Measurements from ENCODE around the gene CAMP.
"Not testable (repeated sequence)": the region's sequence is repeated elsewhere in the genome, so short reads cannot be mapped to it uniquely, and the experiment has no call there.

Gene CAMP, protein sequence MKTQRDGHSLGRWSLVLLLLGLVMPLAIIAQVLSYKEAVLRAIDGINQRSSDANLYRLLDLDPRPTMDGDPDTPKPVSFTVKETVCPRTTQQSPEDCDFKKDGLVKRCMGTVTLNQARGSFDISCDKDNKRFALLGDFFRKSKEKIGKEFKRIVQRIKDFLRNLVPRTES

DNA sequence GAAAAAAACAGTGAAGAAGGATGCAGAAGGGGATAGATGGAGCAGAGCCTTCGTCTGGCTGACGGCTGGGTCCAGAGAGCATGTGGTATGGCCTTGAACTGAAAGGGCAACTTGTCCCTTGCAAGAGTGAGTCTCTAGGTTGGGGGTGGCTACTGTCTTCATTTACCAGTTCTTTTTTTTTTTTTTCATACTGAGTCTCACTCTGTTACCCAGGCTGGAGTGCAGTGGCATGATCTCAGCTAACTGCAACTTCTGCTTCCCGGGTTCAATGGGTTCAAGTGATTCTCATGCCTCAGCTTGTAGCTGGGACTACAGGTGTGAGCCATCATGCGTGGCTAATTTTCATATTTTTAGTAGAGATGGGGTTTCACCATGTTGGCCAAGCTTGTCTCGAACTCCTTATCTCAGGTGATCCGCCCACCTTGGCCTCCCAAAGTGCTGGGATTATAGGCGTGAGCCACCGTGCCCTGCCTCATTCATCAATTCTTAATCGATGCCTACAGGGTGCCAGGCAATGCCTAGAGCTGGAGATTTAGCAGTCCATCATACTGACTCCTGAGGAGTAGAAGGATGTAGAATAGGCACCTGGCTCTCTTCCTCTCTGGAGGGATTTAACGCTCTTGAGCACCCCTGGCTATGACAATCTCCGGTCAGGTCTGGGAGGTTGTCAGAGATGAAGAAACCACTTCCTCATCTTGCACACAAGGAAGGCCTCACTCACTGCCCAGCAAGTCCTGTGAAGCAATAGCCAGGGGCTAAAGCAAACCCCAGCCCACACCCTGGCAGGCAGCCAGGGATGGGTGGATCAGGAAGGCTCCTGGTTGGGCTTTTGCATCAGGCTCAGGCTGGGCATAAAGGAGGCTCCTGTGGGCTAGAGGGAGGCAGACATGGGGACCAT lies at the start of gene CAMP:
Gene CAMP, plus strand, starts transcription at position 880 of the 898 bp plus-strand sequence. Its CDS starts 17 bp downstream, at position 897.
- no peak for FAIRE-seq

DNA sequence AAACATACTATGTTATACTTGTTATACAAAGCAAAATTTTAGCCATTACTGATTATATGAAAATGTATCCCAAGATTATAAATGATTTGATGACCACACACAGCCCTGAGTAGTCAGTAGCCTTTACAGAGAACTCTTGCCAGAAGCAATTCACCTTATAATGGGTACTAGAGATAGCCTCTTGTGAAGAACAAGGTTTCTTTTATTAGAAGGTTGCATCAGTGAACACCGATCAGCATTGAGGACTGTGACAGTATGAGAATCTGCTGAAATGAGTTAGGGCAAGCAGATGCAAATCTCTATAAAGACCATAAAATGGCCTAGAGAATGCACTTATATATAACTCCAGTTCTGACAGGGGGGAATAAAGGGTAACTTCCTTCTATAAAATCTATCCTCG lies 45.2 kb upstream of the CAMP start:
- FAIRE-seq, result no peak

DNA sequence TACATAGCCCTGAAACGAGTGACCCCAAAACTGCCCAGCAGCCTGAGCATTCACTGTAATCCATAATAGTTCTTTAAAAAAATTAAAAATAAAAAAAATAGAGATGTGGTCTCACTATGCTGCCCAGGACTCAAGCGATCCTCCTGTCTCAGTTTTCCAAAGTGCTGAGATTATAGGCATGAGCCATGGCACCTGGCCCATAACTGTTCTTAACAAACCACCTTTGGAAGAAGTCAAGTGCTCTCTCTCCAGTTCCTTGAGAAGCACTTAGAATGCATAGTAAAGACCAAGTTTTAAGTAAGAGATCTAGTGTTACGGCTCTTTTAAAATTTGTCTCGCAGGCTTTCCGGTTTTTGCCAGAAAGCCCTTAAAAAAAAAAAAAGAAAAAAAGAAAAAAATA lies 43.3 kb upstream of the CAMP start:
- FAIRE-seq, result peak; percentile 58

DNA sequence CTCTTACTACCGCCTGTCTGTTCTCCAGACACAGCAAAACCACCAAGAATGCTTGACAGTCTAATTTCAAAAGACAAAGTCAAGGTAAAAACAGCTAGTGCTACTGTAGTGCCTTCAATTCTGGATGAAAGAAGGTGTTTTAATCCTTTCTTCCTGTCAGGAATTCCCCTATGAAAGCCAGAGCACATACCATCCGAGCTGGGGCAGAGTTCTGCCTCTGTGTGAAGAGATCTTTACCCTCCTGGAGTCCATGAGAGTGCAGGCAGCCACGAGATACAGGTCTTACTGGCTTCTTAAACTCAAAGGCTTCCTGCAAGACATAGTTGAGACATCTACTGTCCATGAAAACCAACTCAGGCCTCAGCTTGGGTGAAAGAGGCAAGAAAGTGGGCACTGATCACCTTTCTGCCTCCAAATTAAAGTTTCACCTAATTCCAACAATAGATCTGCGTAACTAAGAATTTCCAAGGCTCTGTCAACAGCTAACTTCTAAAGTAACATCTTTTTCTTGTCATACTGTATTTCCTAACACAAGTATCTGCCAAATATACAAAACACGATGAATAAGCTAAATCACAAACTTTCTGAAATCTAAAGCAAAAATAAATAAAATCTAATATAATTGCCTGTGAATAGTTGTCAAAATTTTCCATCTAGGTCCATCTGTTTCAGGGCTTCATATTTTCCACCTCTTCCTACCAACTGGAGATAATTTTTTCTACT lies 42.6 kb upstream of the CAMP start:
- no peak for FAIRE-seq

DNA sequence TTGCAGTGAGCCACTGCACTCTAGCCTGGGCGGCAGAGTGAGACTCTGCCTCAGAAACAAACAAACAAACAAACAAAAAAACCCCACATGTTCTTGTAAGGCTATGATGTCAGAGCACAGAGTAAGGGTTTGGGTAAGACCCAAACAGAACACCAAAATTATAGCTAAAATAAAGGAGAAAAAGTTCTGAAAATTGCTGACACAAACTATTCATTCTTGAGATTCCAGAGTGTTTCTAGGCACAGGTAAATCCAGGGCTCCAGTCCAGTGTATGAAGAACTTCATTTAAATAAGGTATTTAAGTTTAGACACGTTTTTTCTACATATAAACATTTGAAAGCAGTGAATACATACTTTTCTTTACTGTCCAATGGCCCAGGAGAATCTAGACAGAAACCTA lies 39.0 kb upstream of the CAMP start:
- no peak for FAIRE-seq

DNA sequence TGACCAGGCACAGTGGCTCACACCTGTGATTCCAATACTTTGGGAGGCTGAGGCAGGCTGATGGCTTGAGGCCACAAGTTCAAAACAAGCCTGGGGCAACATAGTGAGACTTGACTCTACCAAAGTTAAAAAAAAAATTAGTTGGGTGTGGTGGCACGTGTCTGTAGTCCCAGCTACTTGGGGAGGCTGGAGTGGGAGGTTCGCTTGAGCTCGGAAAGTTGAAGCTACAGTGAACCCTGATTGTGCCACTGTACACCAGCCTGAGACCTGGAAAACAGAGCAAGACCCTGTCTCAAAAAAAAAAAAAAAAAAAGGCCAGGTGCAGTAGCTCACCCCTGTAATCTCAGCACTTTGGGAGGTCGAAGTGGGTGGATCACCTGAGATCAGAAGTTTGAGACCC lies 38.2 kb upstream of the CAMP start:
- FAIRE-seq, result no peak

DNA sequence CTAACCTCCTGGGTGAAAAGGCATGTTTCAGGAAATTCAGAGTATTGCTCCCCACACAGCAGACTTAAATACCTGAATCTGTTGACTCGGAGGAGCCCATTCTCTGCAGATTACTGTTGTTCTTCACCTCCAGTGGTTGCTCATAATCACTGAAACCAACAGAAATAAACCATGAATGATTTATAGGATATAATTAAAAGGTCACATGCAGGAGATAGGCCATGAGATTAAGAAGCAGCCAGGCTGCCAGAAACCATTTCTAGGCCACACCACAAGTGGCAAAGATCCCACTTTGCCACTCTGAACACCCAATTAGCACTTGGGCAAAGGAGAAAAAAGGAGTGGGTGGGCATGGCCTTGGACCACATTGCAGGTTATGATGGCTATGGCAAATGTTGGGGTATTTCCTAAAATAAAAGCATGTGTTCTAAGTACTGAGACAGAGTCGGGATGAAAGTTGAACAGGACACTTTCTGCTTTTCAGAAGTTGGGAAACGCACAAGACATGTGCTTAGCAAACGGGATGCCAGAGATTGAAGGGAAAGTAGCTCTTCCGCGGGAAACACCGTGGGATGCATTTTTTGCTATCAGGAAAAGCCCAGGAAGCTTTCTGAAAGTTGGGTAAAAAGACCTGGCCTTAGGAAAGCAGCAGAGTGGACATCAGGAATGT lies 36.5 kb upstream of the CAMP start:
- no peak for FAIRE-seq

DNA sequence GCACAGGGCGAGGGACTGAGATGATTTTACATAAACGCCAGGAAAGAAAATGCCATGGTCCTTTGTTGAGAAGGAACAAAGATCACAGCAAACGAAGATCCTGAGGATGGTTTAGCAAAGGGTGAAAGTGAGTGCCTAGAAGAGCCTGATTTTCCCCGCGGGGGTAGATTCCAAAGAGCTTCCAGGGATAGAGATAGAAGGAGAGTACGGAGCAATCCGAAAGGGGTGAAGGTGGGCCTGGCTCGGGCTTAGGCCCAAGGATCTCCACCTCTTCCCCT lies 36.1 kb upstream of the CAMP start:
- FAIRE-seq, result no peak

DNA sequence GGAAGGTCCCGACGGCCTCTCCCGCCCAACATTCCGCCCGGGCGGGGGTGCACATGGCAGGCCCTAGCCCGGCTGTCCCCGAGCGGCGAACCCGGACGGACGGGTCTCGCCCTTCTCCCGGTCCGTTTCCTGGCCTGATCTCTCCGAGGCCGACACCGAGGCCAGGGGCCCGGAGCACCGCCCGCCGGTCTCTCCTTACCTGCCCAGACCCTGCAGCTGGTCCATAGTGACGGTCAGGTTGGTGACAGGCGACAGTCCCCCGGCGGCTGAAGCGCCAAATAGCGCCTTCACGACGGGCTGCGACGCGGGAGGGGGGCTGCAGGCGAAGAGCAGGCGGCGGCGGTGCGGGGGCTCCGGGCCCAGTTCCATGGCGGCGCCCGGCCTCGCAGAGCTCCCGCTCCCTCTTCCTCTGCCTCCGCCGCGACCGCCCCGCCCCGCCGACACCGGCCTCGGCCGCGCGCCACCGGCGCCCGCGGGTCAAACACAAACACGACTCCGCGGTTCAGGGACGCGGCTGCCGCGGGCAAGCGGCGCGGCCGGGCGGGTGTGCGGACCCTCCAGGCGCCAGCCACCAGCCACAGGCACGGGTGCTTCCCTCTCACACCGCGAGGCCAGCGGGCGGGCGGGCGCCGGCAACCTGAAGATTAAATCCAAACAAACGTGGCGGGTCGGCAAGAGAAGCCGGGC lies 35.6 kb upstream of the CAMP start:
- no peak for FAIRE-seq

DNA sequence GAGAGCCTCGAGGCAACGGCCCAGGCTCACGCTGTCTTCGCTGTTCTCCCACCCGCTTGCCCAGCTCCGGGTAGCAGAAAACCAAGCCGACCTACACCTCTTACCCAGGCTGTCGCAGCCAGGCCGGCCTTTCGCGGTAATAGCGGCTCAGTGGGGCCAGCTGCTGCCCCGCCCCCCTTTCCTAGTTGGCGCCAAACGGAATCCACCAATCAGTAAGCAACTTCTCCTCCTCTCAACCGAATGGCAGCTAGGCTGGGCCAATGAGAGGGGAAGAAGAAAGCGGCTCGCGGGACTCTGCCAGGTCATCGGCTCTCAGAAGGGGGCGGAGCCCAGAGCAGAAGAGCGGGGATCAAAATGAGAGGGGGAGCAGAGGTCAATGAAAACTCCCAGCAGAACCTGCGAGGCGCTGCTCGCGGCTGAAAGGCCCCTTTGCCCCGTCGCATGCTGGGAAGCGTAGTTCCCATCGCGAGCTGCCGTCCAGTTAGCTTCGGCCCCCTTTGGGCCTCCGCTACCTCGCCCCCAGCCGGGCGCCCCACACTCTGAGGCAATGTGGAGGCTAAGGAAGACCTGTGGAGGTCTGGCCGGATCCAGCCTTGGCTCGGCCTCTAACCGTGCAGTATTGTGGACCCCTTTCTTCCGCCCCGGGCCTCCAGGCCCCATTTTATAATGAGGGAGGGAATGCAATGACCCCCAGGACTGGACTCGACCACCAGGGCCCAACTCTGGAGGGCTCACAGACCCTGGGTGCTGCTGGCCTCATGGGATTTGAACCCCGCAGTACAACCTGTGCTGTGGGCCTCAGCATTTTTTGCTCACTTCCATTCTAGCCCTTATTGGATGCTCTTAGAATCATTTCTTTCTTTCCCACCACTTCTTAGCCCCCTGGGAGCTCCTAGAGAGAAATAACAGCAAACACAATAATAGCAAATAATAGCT lies 34.8 kb upstream of the CAMP start, which contains the start of gene CDC25A:
Gene CDC25A, minus strand, starts transcription at position 152 of the 936 bp plus-strand sequence. CDS start 470 bp downstream, outside the sequence.
- FAIRE-seq, result peak; percentile 99

DNA sequence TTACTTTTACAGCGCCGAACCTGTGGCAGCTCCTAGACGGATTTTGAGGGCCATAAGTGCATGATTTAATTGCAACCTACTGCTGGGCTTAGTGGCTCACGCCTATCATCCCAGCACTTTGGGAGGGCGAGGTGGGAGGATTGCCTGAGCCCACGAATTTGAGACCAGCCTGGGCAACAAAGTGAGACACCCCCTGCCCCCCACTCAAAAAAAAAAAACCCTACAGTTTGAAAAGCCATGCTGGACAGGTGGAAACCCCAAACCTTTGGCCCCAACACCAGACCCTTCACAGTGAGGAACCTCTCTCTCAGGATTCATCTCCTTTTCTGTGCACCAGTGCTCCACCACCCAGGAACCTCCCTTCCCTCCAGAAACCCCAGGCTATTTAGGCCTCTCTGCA lies 34.0 kb upstream of the CAMP start:
- FAIRE-seq, result no peak

DNA sequence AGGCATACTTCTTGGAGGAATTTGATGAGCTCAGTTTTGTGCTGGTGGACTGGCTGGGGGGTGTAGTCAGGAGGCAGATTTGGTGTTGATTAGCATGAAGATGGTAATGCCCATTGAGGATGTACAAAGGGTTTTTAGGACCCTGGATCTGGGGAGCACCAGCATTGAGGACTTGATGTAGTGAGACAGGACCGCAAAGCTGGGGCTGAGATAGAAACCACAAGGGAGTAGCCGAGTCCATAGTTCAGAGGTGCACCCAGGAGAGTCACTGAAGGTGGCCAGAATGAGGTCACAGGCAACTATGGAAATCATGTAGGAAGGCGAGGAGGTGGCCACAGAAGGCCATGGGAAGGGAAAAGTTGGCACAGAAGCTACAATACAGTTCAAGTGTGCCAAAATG lies 32.4 kb upstream of the CAMP start:
- FAIRE-seq, result no peak

DNA sequence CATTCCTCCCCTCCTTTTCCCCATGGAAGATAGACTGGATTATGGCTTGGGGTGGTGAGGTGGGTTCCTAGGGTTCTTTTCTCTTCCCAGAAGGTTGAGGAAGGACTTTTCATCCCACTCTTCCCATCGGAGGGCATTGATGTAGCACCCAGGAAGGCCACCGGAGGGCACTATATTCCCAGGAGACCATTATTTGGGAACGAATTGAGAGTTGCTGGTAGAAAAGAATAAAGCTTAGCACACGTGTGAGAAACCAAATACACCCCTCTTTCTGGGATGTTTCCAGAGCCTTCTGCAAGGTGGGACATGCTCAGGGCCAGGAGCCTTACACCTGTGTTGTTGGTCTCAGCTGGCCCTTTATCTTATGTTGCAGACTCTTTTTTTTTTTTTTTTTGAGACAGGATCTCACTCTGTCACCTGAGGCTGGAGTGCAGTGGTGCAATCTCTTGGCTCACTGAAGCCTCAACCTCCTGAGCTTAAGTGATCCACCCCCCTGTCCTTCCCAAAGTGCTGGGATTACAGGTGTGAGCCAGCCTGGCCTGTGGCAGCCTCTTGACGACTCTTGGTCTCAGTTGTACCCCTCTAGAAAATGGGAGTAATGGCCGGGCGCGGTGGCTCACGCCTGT lies 28.7 kb upstream of the CAMP start:
- FAIRE-seq, result peak; percentile 53

DNA sequence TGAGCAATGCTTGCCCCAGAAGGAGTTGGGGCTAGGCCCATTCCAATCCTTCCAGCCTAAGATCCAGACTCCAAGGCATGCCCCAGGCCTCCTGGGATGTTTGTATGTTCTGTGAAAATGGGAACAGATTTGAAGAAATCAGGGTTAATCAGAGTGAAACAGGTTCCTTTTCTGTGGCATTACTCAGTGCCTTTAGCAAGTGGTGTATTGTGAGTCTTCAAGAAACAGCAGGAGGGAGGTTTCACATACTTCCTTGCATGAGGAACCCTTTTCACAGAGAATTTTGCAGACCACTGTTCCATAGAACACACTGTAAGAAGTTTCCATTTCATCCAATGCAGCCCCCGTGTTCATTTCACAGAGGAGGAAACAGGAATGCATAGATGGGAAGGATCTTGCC lies 26.7 kb upstream of the CAMP start:
- no peak for FAIRE-seq

DNA sequence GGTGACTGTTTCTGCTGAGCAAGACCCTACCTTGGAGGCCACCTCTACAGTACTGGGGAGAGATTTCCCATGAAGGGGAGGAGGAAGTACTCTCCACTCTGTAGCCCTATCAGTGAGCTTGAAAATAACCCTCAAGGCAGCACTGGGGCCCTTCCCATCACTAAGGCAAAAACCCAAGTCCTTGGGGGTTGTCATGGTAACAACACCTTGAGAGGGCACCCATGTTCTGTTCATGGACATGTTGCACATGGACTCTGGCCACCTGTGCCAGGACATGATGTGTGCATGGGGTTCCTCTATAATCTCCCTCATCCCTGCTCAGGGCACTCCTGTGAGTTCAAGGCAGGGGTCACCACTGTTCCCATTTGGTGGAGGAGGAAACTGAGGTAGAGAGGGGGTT lies 24.2 kb upstream of the CAMP start:
- no peak for FAIRE-seq

DNA sequence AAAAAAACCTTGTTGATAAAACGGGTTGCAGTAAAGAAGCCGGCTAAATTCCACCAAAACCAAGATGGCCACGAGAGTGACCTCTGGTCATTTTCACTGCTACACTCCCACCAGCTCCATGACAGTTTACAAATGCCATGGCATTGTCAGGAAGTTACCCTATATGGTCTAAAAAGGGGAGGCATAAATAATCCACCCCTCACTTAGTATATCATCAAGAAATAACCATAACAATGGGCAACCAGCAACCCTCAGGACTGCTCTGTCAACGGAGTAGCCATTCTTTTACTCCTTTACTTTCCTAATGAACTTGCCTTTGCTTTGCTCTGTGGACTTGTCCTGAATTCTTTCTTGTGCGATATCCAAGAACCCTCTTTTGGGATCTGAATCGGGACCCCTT lies 20.7 kb upstream of the CAMP start:
- no peak for FAIRE-seq

DNA sequence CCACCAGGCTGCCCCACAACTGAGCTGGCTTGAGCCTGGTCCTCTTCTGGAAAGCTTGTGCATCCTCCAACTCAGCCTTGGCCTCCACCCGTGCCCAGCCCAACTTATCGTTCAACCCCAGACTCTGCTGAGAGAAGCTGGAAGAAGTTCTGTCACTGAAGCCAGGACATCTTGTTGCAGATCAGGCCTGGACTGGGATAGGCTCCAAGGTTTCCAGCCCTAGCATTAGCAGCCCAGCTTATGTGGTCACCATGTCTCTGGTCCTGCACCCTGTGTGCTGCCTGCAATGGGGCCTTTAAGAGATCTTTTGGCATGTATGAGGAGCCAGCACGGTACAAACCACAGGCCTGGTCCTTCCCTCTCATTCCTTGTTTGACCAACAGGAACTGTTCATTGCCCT lies 15.2 kb upstream of the CAMP start:
- no peak for FAIRE-seq

DNA sequence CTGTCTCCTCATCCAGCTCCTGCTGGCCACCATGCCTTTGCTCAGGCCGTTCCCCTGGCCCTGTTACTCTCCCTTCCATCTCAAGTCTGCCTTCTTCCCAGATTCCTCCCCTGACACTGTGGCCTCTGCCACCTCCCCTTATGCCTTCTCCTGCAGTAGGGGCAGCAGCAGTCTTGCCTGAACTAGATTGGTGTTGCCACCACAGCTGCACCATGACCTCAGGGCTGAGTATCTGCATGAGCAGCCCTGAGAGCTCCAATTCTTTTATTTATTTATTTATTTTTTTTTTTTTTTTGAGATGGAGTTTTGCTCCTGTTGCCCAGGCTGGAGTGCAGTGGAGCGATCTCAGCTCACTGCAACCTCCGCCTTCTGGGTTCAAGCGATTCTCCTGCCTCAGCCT lies 13.8 kb upstream of the CAMP start:
- no peak for FAIRE-seq

DNA sequence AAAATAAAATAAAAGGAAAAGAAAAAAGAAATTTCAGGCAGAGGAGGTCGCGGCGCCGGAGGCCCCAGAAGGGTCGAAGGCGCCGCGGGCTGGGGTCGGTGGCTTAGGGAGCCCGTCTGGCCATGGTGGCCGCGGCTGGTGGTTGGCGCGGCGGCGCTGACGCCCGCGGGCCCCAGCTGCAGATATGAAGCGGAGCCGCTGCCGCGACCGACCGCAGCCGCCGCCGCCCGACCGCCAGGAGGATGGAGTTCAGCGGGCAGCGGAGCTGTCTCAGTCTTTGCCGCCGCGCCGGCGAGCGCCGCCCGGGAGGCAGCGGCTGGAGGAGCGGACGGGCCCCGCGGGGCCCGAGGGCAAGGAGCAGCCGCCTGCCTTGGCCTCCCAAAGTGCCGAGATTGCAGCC lies 12.8 kb upstream of the CAMP start:
- FAIRE-seq, result not testable (repeated sequence)

DNA sequence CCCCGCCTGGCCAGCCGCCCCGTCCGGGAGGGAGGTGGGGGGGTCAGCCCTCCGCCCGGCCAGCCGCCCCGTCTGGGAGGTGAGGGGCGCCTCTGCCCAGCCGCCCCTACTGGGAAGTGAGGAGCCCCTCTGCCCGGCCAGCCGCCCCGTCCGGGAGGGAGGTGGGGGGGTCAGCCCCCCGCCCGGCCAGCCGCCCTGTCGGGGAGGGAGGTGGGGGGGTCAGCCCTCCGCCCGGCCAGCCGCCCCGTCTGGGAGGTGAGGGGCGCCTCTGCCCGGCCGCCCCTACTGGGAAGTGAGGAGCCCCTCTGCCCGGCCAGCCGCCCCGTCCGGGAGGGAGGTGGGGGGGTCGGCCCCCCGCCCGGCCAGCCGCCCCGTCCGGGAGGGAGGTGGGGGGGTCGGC lies 11.5 kb upstream of the CAMP start:
- not testable (repeated sequence) for FAIRE-seq

DNA sequence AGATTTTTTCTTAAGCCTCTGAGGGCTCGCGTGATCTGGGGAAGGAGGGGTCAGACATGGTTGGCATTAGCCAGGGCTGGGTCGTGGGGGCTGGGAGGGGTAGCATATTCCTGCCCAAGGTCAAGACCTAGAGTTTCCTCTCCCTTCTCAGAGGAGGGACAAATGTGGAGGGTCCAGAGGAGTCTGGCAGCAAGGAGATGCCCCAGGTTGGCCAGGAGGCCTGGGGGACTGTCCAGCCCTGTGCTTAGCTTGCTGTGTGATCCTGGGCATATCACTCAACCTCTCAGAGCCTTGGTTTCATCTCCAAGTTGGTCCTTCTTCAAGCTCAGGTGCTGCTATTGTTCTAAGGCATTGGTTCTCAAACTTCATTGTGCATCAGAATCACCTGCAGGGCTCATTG lies 9.1 kb upstream of the CAMP start:
- FAIRE-seq, result no peak
